HCT116 (cell line): ENCODE data around the gene BTBD9.

Experiments used
- CTCF ChIP-seq, 3 experiments: fragments of 200-600 bp in 1 of 3; sonication (generic) in 1 of 3; IDR thresholded peaks in 2 of 3; conservative IDR thresholded peaks in 1 of 3; 2 replicates each; pipeline ENCODE4 v1.5.1; 2012 to 2017; ENCODE audit warnings: low read depth in 2 of 3, low read length in 2 of 3, antibody characterized with exemption in 1 of 3, borderline replicate concordance in 1 of 3, control low read depth in 1 of 3, mild to moderate bottlenecking in 1 of 3, mixed read lengths in 1 of 3, mixed run types in 1 of 3, moderate library complexity in 1 of 3; ENCODE audit not compliant: insufficient read depth in 1 of 3
- MAX ChIP-seq: IDR thresholded peaks from 2 replicates; pipeline ENCODE4 v1.6.1; 2012
- POLR2A ChIP-seq: IDR thresholded peaks from 2 replicates; pipeline ENCODE4 v1.7.0; 2011; ENCODE audit warnings: borderline replicate concordance; ENCODE audit not compliant: insufficient read depth, insufficient read length; ENCODE audit errors: extremely low read depth
- RAD21 ChIP-seq: IDR thresholded peaks from 2 replicates; pipeline ENCODE4 v1.6.1; 2012; ENCODE audit warnings: low read depth, mild to moderate bottlenecking
- SIN3A ChIP-seq: IDR thresholded peaks from 2 replicates; pipeline ENCODE4 v1.6.1; 2012; ENCODE audit warnings: low read depth
- ZFX ChIP-seq: fragments of 450-650 bp; IDR thresholded peaks from 2 replicates; pipeline ENCODE4 v1.6.1; 2017
- ZNF274 ChIP-seq: fragments of 200-500 bp; sonication (Bioruptor generic); IDR thresholded peaks from 2 replicates; pipeline ENCODE4 v1.6.1; 2014; ENCODE audit warnings: mild to moderate bottlenecking, low read depth, low read length, inconsistent platforms

- no peak for TF ChIP-seq CTCF (IDR thresholded peaks at IDR 0.05 in 2 of 3, conservative IDR thresholded peaks at IDR 0.05 in 1 of 3; ENCODE audit: borderline replicate concordance in 1 of 3, insufficient read depth in 1 of 3, low read depth in 2 of 3, low read length in 2 of 3)
- TF ChIP-seq ZNF274, result no peak
- no peak for TF ChIP-seq RAD21
- TF ChIP-seq MAX, result no peak
- TF ChIP-seq SIN3A, result no peak
- TF ChIP-seq ZFX, result no peak
- TF ChIP-seq POLR2A, result no peak
Observed at GRCh38 chr6:38503032-38503773, 136.5 kb downstream of the BTBD9 start.
